GM12872 (cell line): ENCODE measurements around the gene TH.

Experiments
- CTCF ChIP-seq: IDR thresholded peaks from 3 replicates; pipeline ENCODE4 v1.5.1; 2011; ENCODE audit warnings: low read depth, mild to moderate bottlenecking, low read length, moderate library complexity; ENCODE audit not compliant: insufficient read depth

Gene TH

GRCh38 chr11:2156416-2157182 is 15.0 kb downstream of the TH start:
- TF ChIP-seq CTCF = peak; percentile 85

GRCh38 chr11:2155511-2155910 is 16.1 kb downstream of the TH start:
- TF ChIP-seq CTCF = no peak

- TF ChIP-seq CTCF = no peak
Observed at GRCh38 chr11:2154889-2155288, 16.7 kb downstream of the TH start.

GRCh38 chr11:2154195-2154585 is 17.4 kb downstream of the TH start:
- TF ChIP-seq CTCF = no peak

GRCh38 chr11:2153581-2154194 is 17.9 kb downstream of the TH start:
- no peak for TF ChIP-seq CTCF

GRCh38 chr11:2151500-2152257 is 19.9 kb downstream of the TH start:
- TF ChIP-seq CTCF = peak; percentile 74

GRCh38 chr11:2149864-2150847 is 21.5 kb downstream of the TH start:
- no peak for TF ChIP-seq CTCF
